Measurements from ENCODE around the gene DCAF7. TPM values are rescaled to one million over a fixed set of nuclear protein-coding genes. Genes with fewer than 3 reads are reported as not detected.

The DCAF7 gene
- total and polyA plus RNA-seq, 3 donors from 2014 or later = 51.7 to 164 (median 66.8) TPM

- TF ChIP-seq POLR2A (IDR thresholded peaks at IDR 0.05) = no peak
- intact Hi-C loops (cut with DNase I; ENCODE audit: low total_unique reads) = no loop called here
- Histone ChIP-seq H3K4me1 (no peaks in the 10 kb centered on the region), H3K27me3 (no peaks in the 10 kb centered on the region), H3K36me3 (ENCODE audit: low read depth, missing control alignments) (no peaks in the 10 kb centered on the region), H3K9me3 (no peaks in the 10 kb centered on the region), H3K27ac (no peak overlapping the region), H3K4me3 (no peak overlapping the region)
- 79 to 86% methylated on average over 9 of the region's 9 CpGs for WGBS, 2 donors
- DNase-seq = no peak
Observed at GRCh38 chr17:63505341-63505740, 44.9 kb upstream of the DCAF7 start.

GRCh38 chr17:63506627-63507026, 43.6 kb upstream of the DCAF7 start:
- intact Hi-C loops (cut with DNase I; ENCODE audit: low total_unique reads) = no loop called here
- DNase-seq = no peak
- Histone ChIP-seq H3K4me3 (no peak overlapping the region), H3K27ac (no peak overlapping the region), H3K36me3 (ENCODE audit: low read depth, missing control alignments) (no peaks in the 10 kb centered on the region), H3K9me3 (no peaks in the 10 kb centered on the region), H3K4me1 (no peaks in the 10 kb centered on the region), H3K27me3 (no peaks in the 10 kb centered on the region)
- TF ChIP-seq, protein P1, sequence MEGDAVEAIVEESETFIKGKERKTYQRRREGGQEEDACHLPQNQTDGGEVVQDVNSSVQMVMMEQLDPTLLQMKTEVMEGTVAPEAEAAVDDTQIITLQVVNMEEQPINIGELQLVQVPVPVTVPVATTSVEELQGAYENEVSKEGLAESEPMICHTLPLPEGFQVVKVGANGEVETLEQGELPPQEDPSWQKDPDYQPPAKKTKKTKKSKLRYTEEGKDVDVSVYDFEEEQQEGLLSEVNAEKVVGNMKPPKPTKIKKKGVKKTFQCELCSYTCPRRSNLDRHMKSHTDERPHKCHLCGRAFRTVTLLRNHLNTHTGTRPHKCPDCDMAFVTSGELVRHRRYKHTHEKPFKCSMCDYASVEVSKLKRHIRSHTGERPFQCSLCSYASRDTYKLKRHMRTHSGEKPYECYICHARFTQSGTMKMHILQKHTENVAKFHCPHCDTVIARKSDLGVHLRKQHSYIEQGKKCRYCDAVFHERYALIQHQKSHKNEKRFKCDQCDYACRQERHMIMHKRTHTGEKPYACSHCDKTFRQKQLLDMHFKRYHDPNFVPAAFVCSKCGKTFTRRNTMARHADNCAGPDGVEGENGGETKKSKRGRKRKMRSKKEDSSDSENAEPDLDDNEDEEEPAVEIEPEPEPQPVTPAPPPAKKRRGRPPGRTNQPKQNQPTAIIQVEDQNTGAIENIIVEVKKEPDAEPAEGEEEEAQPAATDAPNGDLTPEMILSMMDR (IDR thresholded peaks at IDR 0.05) = no peak
- TF ChIP-seq POLR2A (IDR thresholded peaks at IDR 0.05) = no peak
- 85 to 94% methylated on average over 3 of the region's 3 CpGs for WGBS, 2 donors

DNA sequence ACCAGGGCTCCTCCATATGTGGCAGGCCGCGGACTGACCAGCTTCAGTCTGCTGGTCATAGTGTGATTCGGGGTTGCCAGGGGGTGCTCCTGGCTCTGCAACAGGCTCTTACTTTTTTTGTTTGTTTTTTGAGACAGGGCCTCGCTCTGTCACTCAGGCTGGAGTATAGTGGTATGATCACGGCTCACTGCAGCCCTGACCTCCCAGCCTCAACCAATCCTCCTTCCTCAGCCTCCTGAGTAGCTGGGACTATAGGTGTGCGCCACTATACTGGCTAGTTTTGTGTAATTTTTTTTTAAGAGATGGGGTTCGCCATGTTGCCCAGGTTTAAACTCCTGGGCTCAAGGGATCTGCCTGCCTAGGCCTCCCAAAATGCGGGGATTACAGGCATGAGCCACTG, 38.9 kb upstream of the DCAF7 start:
- no peak overlapping the region for H3K4me3 ChIP-seq
- DNase-seq = no peak
- H3K36me3 ChIP-seq (ENCODE audit: low read depth, missing control alignments) = no peaks in the 10 kb centered on the region
- 96 to 97% methylated on average over 8 of the region's 8 CpGs for WGBS, 2 donors
- TF ChIP-seq, protein P1 (IDR thresholded peaks at IDR 0.05) = no peak
- no peak for TF ChIP-seq POLR2A (IDR thresholded peaks at IDR 0.05)
- no peak overlapping the region for H3K27ac ChIP-seq
- no peaks in the 10 kb centered on the region for H3K9me3 ChIP-seq
- no peaks in the 10 kb centered on the region for H3K27me3 ChIP-seq
- intact Hi-C loops (cut with DNase I; ENCODE audit: low total_unique reads) = no loop called here
- no peaks in the 10 kb centered on the region for H3K4me1 ChIP-seq

DNA sequence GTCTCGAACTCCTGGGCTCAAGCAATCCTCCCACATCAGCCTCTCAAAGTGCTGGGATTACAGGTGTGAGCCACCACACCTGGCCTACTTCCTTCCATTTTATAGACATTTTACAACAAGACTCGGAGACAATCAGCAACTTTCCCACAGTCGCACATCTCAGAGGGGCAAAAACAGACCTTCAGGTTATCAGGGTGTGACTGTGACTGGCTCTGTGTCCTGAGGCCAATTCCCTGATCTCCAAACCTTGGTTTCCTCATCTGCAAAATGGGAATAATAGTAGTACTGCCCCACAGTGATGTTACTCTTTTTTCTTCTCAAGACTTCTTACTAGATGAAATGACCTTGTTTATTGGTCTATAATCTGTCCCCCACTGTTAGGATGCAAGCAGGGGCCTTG, 37.9 kb upstream of the DCAF7 start:
- WGBS, 2 donors = 90 to 100% methylated on average over 2 to 3 of the region's 3 CpGs
- intact Hi-C loops (cut with DNase I; ENCODE audit: low total_unique reads) = no loop called here
- H3K4me3 ChIP-seq = no peak overlapping the region
- TF ChIP-seq POLR2A (IDR thresholded peaks at IDR 0.05) = no peak
- TF ChIP-seq, protein P1 (IDR thresholded peaks at IDR 0.05) = no peak
- H3K4me1 ChIP-seq = no peaks in the 10 kb centered on the region
- H3K27ac ChIP-seq = no peak overlapping the region
- no peak for DNase-seq
- no peaks in the 10 kb centered on the region for H3K9me3 ChIP-seq
- H3K27me3 ChIP-seq = no peaks in the 10 kb centered on the region
- H3K36me3 ChIP-seq (ENCODE audit: low read depth, missing control alignments) = no peaks in the 10 kb centered on the region

DNA sequence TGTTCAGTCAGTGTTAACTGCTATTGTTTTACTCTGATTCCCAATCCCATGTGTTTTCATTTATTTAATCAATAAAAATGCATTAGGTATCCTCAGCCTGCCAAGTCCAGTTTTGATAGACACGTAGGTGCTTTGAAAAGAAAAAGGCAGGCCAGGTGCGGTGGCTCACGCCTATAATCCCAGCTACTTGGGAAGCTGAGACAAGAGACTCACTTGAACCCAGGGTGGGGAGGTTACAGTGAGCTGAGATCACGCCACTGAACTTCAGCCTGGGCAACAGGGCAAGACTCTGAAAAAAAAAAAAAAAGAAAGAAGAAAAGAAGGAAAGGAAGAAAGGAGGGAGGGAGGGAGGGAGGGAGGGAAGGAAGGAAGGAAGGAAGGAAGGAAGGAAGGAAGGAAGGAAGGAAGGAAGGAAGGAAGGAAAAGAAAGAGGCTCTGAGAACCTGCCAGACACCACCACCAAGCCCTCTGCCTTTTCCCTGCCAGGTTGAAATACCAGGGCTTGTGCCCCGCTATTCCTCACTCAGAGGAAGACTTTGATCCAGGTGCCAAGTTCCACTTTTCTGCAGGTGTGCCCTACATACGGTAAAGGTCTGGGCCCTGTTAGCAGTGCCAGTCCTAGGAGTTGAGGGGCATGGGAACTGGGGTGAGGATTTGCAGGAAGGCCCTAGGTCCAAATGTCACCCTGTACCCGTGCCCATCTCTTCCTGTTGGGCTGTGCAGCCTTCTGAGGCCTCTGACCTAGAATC, 37.2 kb upstream of the DCAF7 start:
- no peak for TF ChIP-seq POLR2A (IDR thresholded peaks at IDR 0.05)
- TF ChIP-seq, protein P1 (IDR thresholded peaks at IDR 0.05) = no peak

More for the DNA sequence above, 37.2 kb upstream of the DCAF7 start:
- no peak overlapping the region for H3K27ac ChIP-seq
- no peak overlapping the region for H3K4me3 ChIP-seq
- no peaks in the 10 kb centered on the region for H3K27me3 ChIP-seq
- no peak for DNase-seq
- intact Hi-C loops (cut with DNase I; ENCODE audit: low total_unique reads) = no loop called here
- H3K4me1 ChIP-seq = no peaks in the 10 kb centered on the region
- no peaks in the 10 kb centered on the region for H3K9me3 ChIP-seq
- 87 to 89% methylated on average over 7 of the region's 7 CpGs for WGBS, 2 donors
- H3K36me3 ChIP-seq (ENCODE audit: low read depth, missing control alignments) = no peaks in the 10 kb centered on the region
